Endothelial cell of umbilical vein (primary cell): Measurements from ENCODE around the gene CA6. TPM values are rescaled to one million over a fixed set of nuclear protein-coding genes. Genes with fewer than 3 reads are reported as not detected.
A peak's percentile ranks its signal among the peaks of the same experiment; 100 is the strongest.

Experiments used
- BruUV-seq: library from RNA; stranded (reverse); fragments of 400-500 nt; replicated peaks from 2 replicates; lab custom pipeline; 2021; lab: Mats Ljungman, UMichigan
- CTCF ChIA-PET: fragments of 300-600, 350-600 bp; sonication (Branson Sonifier 250); formaldehyde crosslinking; loops from one replicate; lab custom pipeline; 2021; ENCODE audit warnings: antibody characterized with exemption, inconsistent platforms; lab: Charles Lee
- POLR2A ChIA-PET: fragments of 300-600, 350-600 bp; sonication (Branson Sonifier 250); formaldehyde crosslinking; loops from one replicate; lab custom pipeline; 2021; ENCODE audit warnings: antibody characterized with exemption, inconsistent platforms; lab: Charles Lee
- DNase-seq: peaks from one replicate; pipeline ENCODE4 v3.0.0-alpha.2; 2011; ENCODE audit warnings: low read depth, low spot score
- FAIRE-seq: peaks from 2 replicates; lab custom pipeline; 2011; peaks lifted over from hg19 to GRCh38; lab: Jason Lieb, UNC
- H2AFZ ChIP-seq: 2 replicates; pipeline ENCODE4 v1.6.0; 2012; ENCODE audit warnings: low read depth, low read length, control low read depth, inconsistent platforms
- H3K27ac ChIP-seq: 2 replicates; pipeline ENCODE4 v1.5.1; 2011; ENCODE audit warnings: low read depth, mild to moderate bottlenecking, control low read depth, low read length, moderate library complexity; ENCODE audit not compliant: insufficient read depth
- H3K27me3 ChIP-seq, 2 experiments: 2 replicates each; pipeline versions ENCODE4 v1.6.0 to v1.6.1; 2011; ENCODE audit warnings: low read length in 2 of 2, mixed read lengths in 1 of 2; ENCODE audit not compliant: control insufficient read depth in 2 of 2, insufficient read depth in 2 of 2
- H3K36me3 ChIP-seq, 2 experiments: 2 replicates in 1 of 2; 3 replicates in 1 of 2; pipeline ENCODE4 v1.5.1; 2011; ENCODE audit warnings: low read length in 2 of 2, mild to moderate bottlenecking in 1 of 2, moderate library complexity in 1 of 2; ENCODE audit not compliant: control insufficient read depth in 2 of 2, insufficient read depth in 2 of 2; ENCODE audit errors: extremely low read depth in 1 of 2
- H3K4me1 ChIP-seq: 3 replicates; pipeline ENCODE4 v1.5.1; 2011; ENCODE audit warnings: mild to moderate bottlenecking, low read length; ENCODE audit not compliant: control insufficient read depth, insufficient read depth; ENCODE audit errors: extremely low read depth
- H3K4me2 ChIP-seq: 2 replicates; pipeline ENCODE4 v1.6.1; 2011; ENCODE audit warnings: low read length, control low read depth, mixed read lengths; ENCODE audit not compliant: insufficient read depth
- H3K4me3 ChIP-seq, 3 experiments: fragments of 200-600 bp in 1 of 3; sonication (generic), shearing (Covaris generic) in 1 of 3; replicated peaks in 1 of 3; 2 replicates each; pipeline ENCODE4 v1.5.1; 2011 to 2016; ENCODE audit warnings: control low read depth in 3 of 3, low read length in 3 of 3, mild to moderate bottlenecking in 2 of 3, inconsistent platforms in 1 of 3, low read depth in 1 of 3, moderate library complexity in 1 of 3; ENCODE audit not compliant: insufficient read depth in 1 of 3
- H3K79me2 ChIP-seq: 2 replicates; pipeline ENCODE4 v1.6.0; 2012; ENCODE audit warnings: low read length, inconsistent platforms; ENCODE audit not compliant: control insufficient read depth, insufficient read depth
- H3K9ac ChIP-seq: replicated peaks from 2 replicates; pipeline ENCODE3; 2011; ENCODE audit warnings: low read length, control low read depth; ENCODE audit not compliant: insufficient read depth; ENCODE audit errors: extremely low read depth
- H3K9me1 ChIP-seq: replicated peaks from 3 replicates; pipeline ENCODE4 v1.6.0; 2011; ENCODE audit warnings: mild to moderate bottlenecking, low read length; ENCODE audit not compliant: control insufficient read depth, insufficient read depth; ENCODE audit errors: extremely low read depth
- H3K9me3 ChIP-seq: replicated peaks from 2 replicates; pipeline ENCODE4 v1.5.1; 2012; ENCODE audit warnings: low read length, inconsistent platforms; ENCODE audit not compliant: control insufficient read depth, insufficient read depth
- H4K20me1 ChIP-seq: replicated peaks from 2 replicates; pipeline ENCODE3; 2011; ENCODE audit warnings: mild to moderate bottlenecking, low read length; ENCODE audit not compliant: control insufficient read depth, insufficient read depth; ENCODE audit errors: extremely low read depth
- CTCF ChIP-seq, 2 donors: IDR thresholded peaks; 1 replicate in 1 of 2; 2 replicates in 1 of 2; pipeline ENCODE4 v1.5.1; 2011; ENCODE audit warnings: low read length in 2 of 2, mild to moderate bottlenecking in 2 of 2, moderate library complexity in 2 of 2, control low read depth in 1 of 2, inconsistent platforms in 1 of 2, low read depth in 1 of 2; ENCODE audit not compliant: insufficient read depth in 1 of 2; ENCODE audit errors: extremely low read depth in 1 of 2
- MAX ChIP-seq: IDR thresholded peaks from 2 replicates; pipeline ENCODE4 v1.6.1; 2011; ENCODE audit not compliant: insufficient read depth, insufficient read length
- MYC ChIP-seq: IDR thresholded peaks from one replicate; pipeline ENCODE4 v1.6.1; 2011; ENCODE audit warnings: mild to moderate bottlenecking, low read depth, low read length
- dilution Hi-C: fragments of 300-500 bp; cut with MboI; formaldehyde crosslinking; loops from one replicate; pipeline ENCODE4 v1.15.0; 2019; ENCODE audit warnings: low sequenced_read_pairs; ENCODE audit not compliant: extremely low pct_ligation_motif_present
- intact Hi-C: fragments of 100-400 bp; cut with micrococcal nuclease; formaldehyde crosslinking; loops from one replicate; pipeline ENCODE4 v1.10.0; 2022
- polyA plus RNA-seq, 4 experiments: library from polyadenylated mRNA; depleted of rRNA in 3 of 4; stranded (reverse) in 3 of 4; unstranded in 1 of 4; fragments of >200 nt; gene quantifications; 2 replicates each; pipeline versions ENCODE4 v1.2.1 to v1.2.3, GENCODE V29; 2011 to 2012; ENCODE audit warnings: missing spikeins in 1 of 4
- total RNA-seq: library from RNA; stranded (reverse); gene quantifications from 2 replicates; pipeline ENCODE4 v1.2.3, GENCODE V29; 2021

CA6 gene
- total and polyA plus RNA-seq, 2 donors (not counting 3 experiments of a cell fraction or from before 2014, with no cell fraction given) = not detected

- Histone ChIP-seq H2AFZ (no peak overlapping the region), H3K4me2 (no peak overlapping the region), H3K4me1 (peaks cover 11% of the 10 kb centered on the region), H3K79me2 (no peaks in the 10 kb centered on the region), H3K27ac (no peak overlapping the region), H3K9me1 (no peaks in the 10 kb centered on the region), H3K36me3 (no peaks in the 10 kb centered on the region), H3K9ac (no peak overlapping the region), H3K9me3 (no peaks in the 10 kb centered on the region), H4K20me1 (no peaks in the 10 kb centered on the region), H3K4me3 (no peak overlapping the region), H3K27me3 (peaks cover 0 to 4% of the 10 kb centered on the region in 2 experiments)
- no peak for FAIRE-seq
- TF ChIP-seq CTCF (IDR thresholded peaks at IDR 0.05; ENCODE audit: extremely low read depth in 1 of 2, insufficient read depth in 1 of 2, low read depth in 1 of 2, low read length in 2 of 2) (no peak), MYC (no peak)
- intact Hi-C loops = no loop called here
- BruUV-seq = no TSS peak
- ChIA-PET POLR2A (no interaction called here), CTCF (interaction anchor here (0.8 to 2.0 kb wide), 6 partner anchors 9 to 96 kb away, joined by 3 to 9 read pairs (median 5); no protein-coding TSS in a partner anchor)
- no peak for DNase-seq
- dilution Hi-C loops = no loop called here
These were observed 37.1 kb upstream of the CA6 start for GRCh38 chr1:8908388-8909151.

- no peak for FAIRE-seq
- Histone ChIP-seq H3K4me1 (no peaks in the 10 kb centered on the region), H3K36me3 (no peaks in the 10 kb centered on the region), H3K79me2 (no peaks in the 10 kb centered on the region), H3K4me2 (no peak overlapping the region), H3K4me3 (no peak overlapping the region), H3K27me3 (peaks cover 0 to 4% of the 10 kb centered on the region in 2 experiments), H3K9me1 (no peaks in the 10 kb centered on the region), H4K20me1 (no peaks in the 10 kb centered on the region), H3K9me3 (no peaks in the 10 kb centered on the region), H3K27ac (no peak overlapping the region), H3K9ac (no peak overlapping the region), H2AFZ (no peak overlapping the region)
- ChIA-PET POLR2A (no interaction called here), CTCF (interaction anchor here (1.2 to 2.7 kb wide), 3 partner anchors 18 to 201 kb away, joined by 3 to 24 read pairs (median 4); no protein-coding TSS in a partner anchor)
- no peak for DNase-seq
- intact Hi-C loops = no loop called here
- BruUV-seq = no TSS peak
- dilution Hi-C loops = no loop called here
- TF ChIP-seq CTCF (IDR thresholded peaks at IDR 0.05; ENCODE audit: extremely low read depth in 1 of 2, insufficient read depth in 1 of 2, low read depth in 1 of 2, low read length in 2 of 2) = peak in 1 of 2 donors; percentile 9
- no peak for TF ChIP-seq MAX
These were observed 35.3 kb upstream of the CA6 start for GRCh38 chr1:8910331-8910730.
